A549 (cell line): ENCODE data around the gene ZFHX3.

ENCODE experiments used
- BHLHE40 ChIP-seq: IDR thresholded peaks from 2 replicates; pipeline ENCODE4 v1.6.1; 2012; ENCODE audit warnings: low read depth, low read length, inconsistent platforms
- FOSB ChIP-seq: fragments of 250-450 bp; sonication (Bioruptor Pico); IDR thresholded peaks from 2 replicates; pipeline ENCODE4 v1.5.0; 2020; ENCODE audit warnings: mild to moderate bottlenecking, moderate library complexity
- JUNB ChIP-seq: fragments of >200 bp; sonication (Bioruptor Twin); formaldehyde crosslinking; IDR thresholded peaks from 2 replicates; pipeline ENCODE4 v1.6.1; 2016
- POLR2A ChIP-seq: IDR thresholded peaks from 2 replicates; pipeline ENCODE4 v1.6.1; 2012; ENCODE audit warnings: mild to moderate bottlenecking, low read length
- RCOR1 ChIP-seq: fragments of 150-350 bp; IDR thresholded peaks from 2 replicates; pipeline ENCODE4 v1.6.1; 2014; ENCODE audit warnings: antibody characterized with exemption, low read length, low read depth
- RFX5 ChIP-seq: fragments of 450-650 bp; IDR thresholded peaks from 2 replicates; pipeline ENCODE4 v1.7.1; 2014; ENCODE audit warnings: antibody characterized with exemption, mild to moderate bottlenecking, moderate library complexity
- ZFP36 ChIP-seq: fragments of 450-650 bp; IDR thresholded peaks from 2 replicates; pipeline ENCODE4 v1.6.1; 2014; ENCODE audit warnings: borderline replicate concordance; ENCODE audit not compliant: partially characterized antibody
- TF ChIP-seq, protein P1 (sequence below): fragments of >200 bp; sonication (Bioruptor Twin); formaldehyde crosslinking; IDR thresholded peaks from 3 replicates; pipeline ENCODE4 v1.5.1; 2016

DNA sequence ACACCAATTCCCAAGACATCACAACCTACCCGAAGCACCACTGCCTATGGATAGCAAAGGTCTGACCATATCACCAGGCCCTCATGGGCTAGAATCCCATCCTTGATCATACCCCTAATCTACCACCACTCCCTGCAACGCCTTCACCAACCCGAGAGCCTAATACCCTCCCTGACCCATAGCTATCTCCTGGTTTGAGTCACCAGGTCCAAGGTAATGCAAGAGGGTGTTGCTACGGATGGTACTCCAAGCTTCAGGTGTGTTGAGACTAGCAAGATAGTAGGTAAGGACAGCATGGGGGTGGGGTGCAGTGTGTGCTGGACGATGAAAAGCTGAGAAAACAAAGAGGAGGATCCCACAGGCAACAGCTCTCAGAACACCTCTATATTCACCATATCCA, 258.0 kb downstream of the ZFHX3 start:
- TF ChIP-seq, protein P1, sequence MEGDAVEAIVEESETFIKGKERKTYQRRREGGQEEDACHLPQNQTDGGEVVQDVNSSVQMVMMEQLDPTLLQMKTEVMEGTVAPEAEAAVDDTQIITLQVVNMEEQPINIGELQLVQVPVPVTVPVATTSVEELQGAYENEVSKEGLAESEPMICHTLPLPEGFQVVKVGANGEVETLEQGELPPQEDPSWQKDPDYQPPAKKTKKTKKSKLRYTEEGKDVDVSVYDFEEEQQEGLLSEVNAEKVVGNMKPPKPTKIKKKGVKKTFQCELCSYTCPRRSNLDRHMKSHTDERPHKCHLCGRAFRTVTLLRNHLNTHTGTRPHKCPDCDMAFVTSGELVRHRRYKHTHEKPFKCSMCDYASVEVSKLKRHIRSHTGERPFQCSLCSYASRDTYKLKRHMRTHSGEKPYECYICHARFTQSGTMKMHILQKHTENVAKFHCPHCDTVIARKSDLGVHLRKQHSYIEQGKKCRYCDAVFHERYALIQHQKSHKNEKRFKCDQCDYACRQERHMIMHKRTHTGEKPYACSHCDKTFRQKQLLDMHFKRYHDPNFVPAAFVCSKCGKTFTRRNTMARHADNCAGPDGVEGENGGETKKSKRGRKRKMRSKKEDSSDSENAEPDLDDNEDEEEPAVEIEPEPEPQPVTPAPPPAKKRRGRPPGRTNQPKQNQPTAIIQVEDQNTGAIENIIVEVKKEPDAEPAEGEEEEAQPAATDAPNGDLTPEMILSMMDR, result no peak
- no peak for TF ChIP-seq RCOR1
- TF ChIP-seq BHLHE40, result no peak
- TF ChIP-seq JUNB, result no peak
- TF ChIP-seq RFX5, result no peak
- no peak for TF ChIP-seq POLR2A
- no peak for TF ChIP-seq ZFP36
- TF ChIP-seq FOSB (CRISPR knock-in tag), result no peak
